Fibroblast of pulmonary artery (primary cell): ENCODE data around the gene NRG2.

Experiments
- DNase-seq: peaks from one replicate; pipeline ENCODE4 v3.0.0-alpha.2; 2010; ENCODE audit warnings: low read depth
- H3K4me3 ChIP-seq: replicated peaks from 2 replicates; pipeline ENCODE4 v1.5.1; 2011; ENCODE audit warnings: low read depth, mild to moderate bottlenecking, control low read depth, low read length, moderate library complexity
- CTCF ChIP-seq: IDR thresholded peaks from 2 replicates; pipeline ENCODE4 v1.5.1; 2011; ENCODE audit warnings: mild to moderate bottlenecking, control low read depth, low read length, inconsistent platforms; ENCODE audit errors: missing control alignments

NRG2 gene

DNA sequence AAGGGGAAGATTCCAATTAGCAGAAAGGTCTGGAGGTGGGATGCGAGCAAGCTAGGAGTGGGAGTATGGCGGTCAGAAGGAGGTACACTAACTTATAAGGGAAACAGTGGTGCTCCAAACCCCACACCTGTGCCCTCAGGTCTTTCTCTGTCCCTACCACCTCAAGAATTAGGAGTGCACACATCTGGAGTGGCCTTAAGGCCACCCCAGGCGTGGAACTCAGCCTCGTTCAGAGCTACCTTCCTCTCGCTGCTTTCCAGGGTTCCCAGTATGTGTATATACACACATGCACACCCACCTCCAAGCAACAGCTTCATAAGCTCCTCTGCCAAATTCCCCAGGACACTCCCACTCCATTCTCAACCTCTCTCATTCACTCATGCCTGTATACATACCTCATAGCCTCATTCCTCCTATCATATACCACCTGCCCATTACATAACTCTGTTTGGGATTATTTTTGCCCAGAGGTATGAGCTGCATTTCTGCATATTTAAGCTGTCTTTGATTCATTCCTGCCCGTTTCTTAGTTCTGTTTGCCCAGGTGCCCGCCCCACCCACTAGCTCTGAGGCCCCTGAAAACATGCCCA is 128.8 kb downstream of the NRG2 start:
- TF ChIP-seq CTCF: no peak
- no peak for DNase-seq
- no peak overlapping the region for H3K4me3 ChIP-seq

- H3K4me3 ChIP-seq: no peak overlapping the region
- TF ChIP-seq CTCF: no peak
- DNase-seq: no peak
These were observed 130.3 kb downstream of the NRG2 start for GRCh38 chr5:139912804-139913203.

DNA sequence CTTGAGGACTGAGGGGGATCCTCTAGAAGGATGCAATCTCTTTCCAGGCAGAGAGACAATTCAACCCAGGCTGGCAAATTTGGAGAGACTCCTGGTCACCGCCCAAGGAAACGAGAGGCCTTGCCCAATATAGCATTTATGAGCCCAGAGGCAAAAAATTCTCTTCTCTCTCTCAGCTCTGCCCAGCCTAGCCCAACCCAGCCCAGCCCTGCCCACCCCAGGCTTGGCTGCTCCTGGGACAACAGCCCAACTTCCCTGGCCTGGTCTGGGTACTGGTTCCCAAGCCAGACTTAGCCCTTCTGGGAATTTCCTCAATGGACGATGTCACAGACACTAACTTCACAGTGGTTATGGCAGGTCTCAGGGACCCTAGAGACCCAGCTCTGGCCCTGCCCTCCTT is 130.9 kb downstream of the NRG2 start:
- TF ChIP-seq CTCF: no peak
- DNase-seq: no peak

GRCh38 chr5:139911425-139912120 is 131.5 kb downstream of the NRG2 start:
- TF ChIP-seq CTCF: no peak
- no peak for DNase-seq
- H3K4me3 ChIP-seq: no peak overlapping the region

More for the DNA sequence above, 130.9 kb downstream of the NRG2 start:
- no peak overlapping the region for H3K4me3 ChIP-seq

DNA sequence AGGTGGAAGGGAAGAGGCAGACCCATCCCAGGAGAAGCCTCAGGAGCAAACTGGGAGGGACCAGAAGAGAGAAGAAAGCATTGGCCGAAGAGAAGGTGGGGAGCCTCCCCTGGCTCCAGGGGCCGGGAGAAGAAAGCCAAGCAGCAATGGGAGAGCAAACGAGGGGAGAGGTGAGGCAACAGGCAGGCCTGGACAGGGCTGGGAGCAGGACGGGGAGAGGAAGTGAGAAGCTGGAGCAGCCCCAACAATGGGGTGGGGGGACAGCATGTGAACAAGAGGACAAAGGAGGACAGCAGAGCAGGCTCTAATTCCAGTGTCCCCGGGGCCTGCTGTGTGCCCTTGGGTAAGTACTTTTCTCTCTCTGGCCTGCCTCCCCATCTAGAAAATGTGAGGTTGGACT is 132.2 kb downstream of the NRG2 start:
- DNase-seq: no peak
- H3K4me3 ChIP-seq: no peak overlapping the region
- TF ChIP-seq CTCF: no peak

- DNase-seq: no peak
- no peak for TF ChIP-seq CTCF
- H3K4me3 ChIP-seq: no peak overlapping the region
These were observed 133.1 kb downstream of the NRG2 start for GRCh38 chr5:139910036-139910435.

DNA sequence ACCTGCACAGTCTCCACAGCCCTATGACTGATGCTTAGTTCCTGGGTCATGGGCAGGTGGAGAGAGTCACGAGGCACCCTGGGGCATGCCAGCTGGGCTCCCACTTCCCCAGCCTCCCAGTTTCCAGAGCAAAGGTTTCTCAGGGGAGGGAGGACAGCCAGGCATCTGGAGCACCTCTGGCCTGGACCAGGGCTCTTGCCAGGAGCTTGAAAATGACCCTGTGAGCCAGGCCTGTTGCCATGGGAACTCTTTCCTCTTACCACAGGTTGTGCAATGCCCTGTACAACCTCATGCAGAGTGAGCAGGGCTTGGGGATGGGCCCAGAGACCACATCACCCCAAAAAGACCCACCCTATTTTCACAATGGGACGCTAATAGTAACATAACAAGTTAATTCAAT is 134.3 kb downstream of the NRG2 start:
- peak; percentile 26 for DNase-seq
- no peak overlapping the region for H3K4me3 ChIP-seq
- TF ChIP-seq CTCF: no peak
